CD4-positive, alpha-beta T cell treated with Interleukin-21 for 1 hour (primary cell): Measurements from ENCODE around the gene PRCD.
A peak's percentile ranks its signal among the peaks of the same experiment; 100 is the strongest.
"Not testable (repeated sequence)": the region's sequence is repeated elsewhere in the genome, so short reads cannot be mapped to it uniquely, and the experiment has no call there.

Experiments used
- DNase-seq: peaks from one replicate; pipeline ENCODE4 v3.0.0-alpha.2; 2020

The PRCD gene

GRCh38 chr17:76558198-76559095 is 18.6 kb downstream of the PRCD start:
- DNase-seq, result peak; percentile 52

GRCh38 chr17:76559460-76559859 is 19.6 kb downstream of the PRCD start:
- not testable (repeated sequence) for DNase-seq

- DNase-seq, result no peak
Observed at GRCh38 chr17:76560036-76560876, 20.4 kb downstream of the PRCD start.

GRCh38 chr17:76560877-76561221 is 21.0 kb downstream of the PRCD start:
- DNase-seq, result peak; percentile 34

- peak; percentile 77 for DNase-seq
Observed at GRCh38 chr17:76561332-76561731, 21.5 kb downstream of the PRCD start.

- DNase-seq, result no peak
Observed at GRCh38 chr17:76561799-76562268, 22.0 kb downstream of the PRCD start.

- no peak for DNase-seq
Observed at GRCh38 chr17:76562734-76563148, 22.9 kb downstream of the PRCD start.

- peak; percentile 40 for DNase-seq
Observed at GRCh38 chr17:76563359-76563758, 23.5 kb downstream of the PRCD start.

- DNase-seq, result not testable (repeated sequence)
Observed at GRCh38 chr17:76564991-76565727, 25.3 kb downstream of the PRCD start.

GRCh38 chr17:76565728-76566612 is 26.1 kb downstream of the PRCD start:
- DNase-seq, result no peak

- no peak for DNase-seq
Observed at GRCh38 chr17:76566613-76566943, 26.7 kb downstream of the PRCD start.

GRCh38 chr17:76566988-76567431 is 27.2 kb downstream of the PRCD start:
- DNase-seq, result no peak

- no peak for DNase-seq
Observed at GRCh38 chr17:76567634-76568432, 28.0 kb downstream of the PRCD start.

GRCh38 chr17:76568811-76569221 is 29.0 kb downstream of the PRCD start:
- no peak for DNase-seq

GRCh38 chr17:76569607-76570279 is 29.9 kb downstream of the PRCD start:
- DNase-seq, result no peak

GRCh38 chr17:76570457-76570856 is 30.6 kb downstream of the PRCD start:
- no peak for DNase-seq

- no peak for DNase-seq
Observed at GRCh38 chr17:76570877-76571471, 31.1 kb downstream of the PRCD start.

GRCh38 chr17:76572201-76572910 is 32.5 kb downstream of the PRCD start:
- DNase-seq, result no peak

GRCh38 chr17:76573096-76573495 is 33.3 kb downstream of the PRCD start:
- no peak for DNase-seq
